Left lung (tissue), 10 donors: Measurements from ENCODE around the gene NOS1. TPM values are rescaled to one million over a fixed set of nuclear protein-coding genes. Genes with fewer than 3 reads are reported as not detected.
"Not testable (repeated sequence)": the region's sequence is repeated elsewhere in the genome, so short reads cannot be mapped to it uniquely, and the experiment has no call there.

ENCODE experiments used
- ATAC-seq: fragments of 200-7000 bp; cut with Tn5 transposase; one replicate; pipeline ENCODE4 v1.9.1; 2020; ENCODE audit warnings: moderate library complexity
- DNase-seq, 4 donors: peaks; one replicate each; pipeline ENCODE4 v3.0.0-alpha.2; 2013 to 2020
- H3K27ac ChIP-seq, 2 donors: fragments of 200-600 bp; sonication (generic) in 1 of 2; one replicate each; pipeline versions ENCODE4 v1.5.0 to v1.8.0; 2020 to 2021
- H3K27me3 ChIP-seq, 2 donors: fragments of 200-600 bp; sonication (generic) in 1 of 2; one replicate each; pipeline versions ENCODE4 v1.5.0 to v1.8.0; 2020 to 2021
- H3K36me3 ChIP-seq, 2 donors: fragments of 200-600 bp; sonication (generic) in 1 of 2; one replicate each; pipeline versions ENCODE4 v1.5.0 to v1.8.0; 2020 to 2021
- H3K4me1 ChIP-seq, 2 donors: fragments of 200-600 bp; one replicate each; pipeline ENCODE4 v1.8.0; 2021
- H3K4me3 ChIP-seq, 2 donors: fragments of 200-600 bp; sonication (generic) in 1 of 2; one replicate each; pipeline versions ENCODE4 v1.5.0 to v1.8.0; 2020 to 2021; ENCODE audit warnings: mild to moderate bottlenecking in 1 of 2
- H3K9me3 ChIP-seq, 2 donors: fragments of 200-600 bp; sonication (generic) in 1 of 2; one replicate each; pipeline versions ENCODE4 v1.5.0 to v1.8.0; 2020 to 2021
- CTCF ChIP-seq, 2 donors: fragments of 200-600 bp; sonication (generic) in 1 of 2; IDR thresholded peaks; one replicate each; pipeline versions ENCODE4 v1.5.0 to v1.8.0; 2021; ENCODE audit warnings: antibody characterized with exemption in 2 of 2
- intact Hi-C, 2 donors: fragments of 100-400 bp; cut with DNase I; formaldehyde crosslinking; loops; one replicate each; pipeline versions ENCODE4 v1.11.2 to v1.14.2; 2022
- polyA plus RNA-seq, 6 donors: library from polyadenylated mRNA; unstranded; fragments of 120-200 nt; gene quantifications; one replicate each; pipeline ENCODE4 v1.2.1, GENCODE V29; 2013; ENCODE audit not compliant: insufficient read length in 6 of 6
- total RNA-seq, 2 donors: library from RNA; stranded (reverse); fragmentation: NEBNext Ultra II Directional; extraction: Animal tissue kit (Norgen Biotek cat#: 25700); gene quantifications; one replicate each; pipeline ENCODE4 v1.2.1, GENCODE V29; 2021
- donor health status: DM: no; HTN: yes; CAD: no.
- donor health status: DM: no; HTN: no; CAD: no.

Gene NOS1
- total and polyA plus RNA-seq, 8 donors = 0.11 to 2.4 (median 0.35) TPM

GRCh38 chr12:117403586-117404139 lies 42.2 kb upstream of the NOS1 start:
- intact Hi-C loops = no loop called here
- Histone ChIP-seq H3K9me3 (peaks cover 0 to 10% of the 10 kb centered on the region in 2 donors), H3K36me3 (no peaks in the 10 kb centered on the region), H3K4me3 (no peak overlapping the region), H3K27ac (no peak overlapping the region), H3K27me3 (no peaks in the 10 kb centered on the region), H3K4me1 (peaks cover 0 to 8% of the 10 kb centered on the region in 2 donors)
- no peak for TF ChIP-seq CTCF (IDR thresholded peaks at IDR 0.05)
- ATAC-seq = no peak
- DNase-seq = no peak

GRCh38 chr12:117402363-117402762 lies 40.9 kb upstream of the NOS1 start:
- Histone ChIP-seq H3K36me3 (no peaks in the 10 kb centered on the region), H3K9me3 (peaks cover 0 to 12% of the 10 kb centered on the region in 2 donors), H3K4me1 (no peaks in the 10 kb centered on the region), H3K4me3 (no peak overlapping the region), H3K27ac (no peak overlapping the region), H3K27me3 (no peaks in the 10 kb centered on the region)
- TF ChIP-seq CTCF (IDR thresholded peaks at IDR 0.05) = no peak
- ATAC-seq (no peak), DNase-seq (no peak)
- intact Hi-C loops = no loop called here

GRCh38 chr12:117400912-117401311 lies 39.5 kb upstream of the NOS1 start:
- no peak for ATAC-seq
- intact Hi-C loops = no loop called here
- no peak for TF ChIP-seq CTCF (IDR thresholded peaks at IDR 0.05)
- no peaks in the 10 kb centered on the region for H3K27me3 ChIP-seq
- peaks cover 0 to 19% of the 10 kb centered on the region in 2 donors for H3K9me3 ChIP-seq
- no peak overlapping the region for H3K27ac ChIP-seq
- no peak for DNase-seq
- H3K4me1 ChIP-seq = no peaks in the 10 kb centered on the region
- no peak overlapping the region for H3K4me3 ChIP-seq
- H3K36me3 ChIP-seq = no peaks in the 10 kb centered on the region

- H3K27ac ChIP-seq, H3K4me3 ChIP-seq, DNase-seq, ATAC-seq, H3K27me3 ChIP-seq, H3K36me3 ChIP-seq, H3K4me1 ChIP-seq, intact Hi-C loops: not testable (repeated sequence)
- H3K9me3 ChIP-seq = peaks cover 0 to 14% of the 10 kb centered on the region in 2 donors
Measured at GRCh38 chr12:117398482-117398881, 37.1 kb upstream of the NOS1 start.

DNA sequence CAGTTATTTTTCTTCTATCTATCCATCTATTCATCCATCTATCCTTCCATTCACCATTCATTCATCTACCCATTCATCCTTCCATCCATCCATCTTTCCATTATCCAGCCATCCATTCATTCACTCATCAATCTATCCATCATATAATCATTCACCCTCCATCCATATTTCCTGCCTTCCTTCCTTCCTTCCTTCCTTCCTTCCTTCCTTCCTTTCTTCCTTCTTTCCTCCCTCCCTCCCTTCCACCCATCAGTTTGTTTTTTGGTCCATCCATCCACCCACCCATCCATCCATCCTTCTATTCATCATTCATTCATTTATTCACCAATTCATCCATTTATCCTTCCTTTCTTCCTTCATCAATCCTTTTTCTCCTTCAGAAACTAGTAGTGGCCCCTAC lies 34.3 kb upstream of the NOS1 start:
- TF ChIP-seq CTCF (IDR thresholded peaks at IDR 0.05) = no peak
- Histone ChIP-seq H3K4me3 (no peak overlapping the region), H3K36me3 (no peaks in the 10 kb centered on the region), H3K27ac (no peak overlapping the region), H3K27me3 (no peaks in the 10 kb centered on the region), H3K4me1 (no peaks in the 10 kb centered on the region), H3K9me3 (peaks cover 0 to 14% of the 10 kb centered on the region in 2 donors)
- DNase-seq = no peak
- intact Hi-C loops = no loop called here
- no peak for ATAC-seq

- DNase-seq = no peak
- intact Hi-C loops = no loop called here
- Histone ChIP-seq H3K27me3 (no peaks in the 10 kb centered on the region), H3K36me3 (no peaks in the 10 kb centered on the region), H3K27ac (no peak overlapping the region), H3K4me3 (no peak overlapping the region), H3K9me3 (peaks cover 0 to 14% of the 10 kb centered on the region in 2 donors), H3K4me1 (no peaks in the 10 kb centered on the region)
- no peak for TF ChIP-seq CTCF (IDR thresholded peaks at IDR 0.05)
- no peak for ATAC-seq
Measured at GRCh38 chr12:117394491-117394890, 33.1 kb upstream of the NOS1 start.
